ENCODE results near the gene ARHGEF16.

DNA sequence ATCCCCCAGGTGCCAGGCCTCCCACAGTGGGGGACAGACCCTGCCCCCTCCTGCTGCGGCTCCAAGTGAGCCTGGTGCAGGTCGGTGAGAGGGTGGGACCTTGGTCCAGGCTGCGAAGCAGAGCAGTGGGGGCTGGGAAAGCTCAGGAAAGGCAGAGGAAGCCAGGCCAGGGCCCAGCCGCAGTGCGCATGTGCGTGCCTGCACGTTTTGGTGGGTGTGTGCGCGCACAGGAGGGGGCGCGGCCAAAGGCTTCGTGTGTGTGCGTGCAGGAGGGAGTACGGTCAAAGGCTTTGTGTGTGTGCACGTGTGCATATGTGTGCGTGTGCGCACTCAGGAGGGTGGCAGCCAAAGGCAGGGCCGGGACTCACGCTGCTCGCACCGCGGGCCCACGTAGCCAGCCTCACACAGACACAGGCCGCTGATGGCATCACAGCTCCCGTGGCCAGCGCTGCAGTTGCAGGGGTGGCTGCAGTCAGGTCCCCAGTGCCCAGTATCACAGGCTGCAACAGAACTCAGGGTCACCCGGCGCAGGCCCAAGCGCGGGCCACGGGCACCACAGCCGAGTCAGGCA is 45.9 kb downstream of the ARHGEF16 start:
- TF ChIP-seq POLR2AphosphoS5 (IDR thresholded peaks at IDR 0.05; ENCODE audit: low read depth, low read length) = no peak
- TF ChIP-seq, protein P1, sequence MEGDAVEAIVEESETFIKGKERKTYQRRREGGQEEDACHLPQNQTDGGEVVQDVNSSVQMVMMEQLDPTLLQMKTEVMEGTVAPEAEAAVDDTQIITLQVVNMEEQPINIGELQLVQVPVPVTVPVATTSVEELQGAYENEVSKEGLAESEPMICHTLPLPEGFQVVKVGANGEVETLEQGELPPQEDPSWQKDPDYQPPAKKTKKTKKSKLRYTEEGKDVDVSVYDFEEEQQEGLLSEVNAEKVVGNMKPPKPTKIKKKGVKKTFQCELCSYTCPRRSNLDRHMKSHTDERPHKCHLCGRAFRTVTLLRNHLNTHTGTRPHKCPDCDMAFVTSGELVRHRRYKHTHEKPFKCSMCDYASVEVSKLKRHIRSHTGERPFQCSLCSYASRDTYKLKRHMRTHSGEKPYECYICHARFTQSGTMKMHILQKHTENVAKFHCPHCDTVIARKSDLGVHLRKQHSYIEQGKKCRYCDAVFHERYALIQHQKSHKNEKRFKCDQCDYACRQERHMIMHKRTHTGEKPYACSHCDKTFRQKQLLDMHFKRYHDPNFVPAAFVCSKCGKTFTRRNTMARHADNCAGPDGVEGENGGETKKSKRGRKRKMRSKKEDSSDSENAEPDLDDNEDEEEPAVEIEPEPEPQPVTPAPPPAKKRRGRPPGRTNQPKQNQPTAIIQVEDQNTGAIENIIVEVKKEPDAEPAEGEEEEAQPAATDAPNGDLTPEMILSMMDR (IDR thresholded peaks at IDR 0.05) = no peak
- TF ChIP-seq, protein P2, sequence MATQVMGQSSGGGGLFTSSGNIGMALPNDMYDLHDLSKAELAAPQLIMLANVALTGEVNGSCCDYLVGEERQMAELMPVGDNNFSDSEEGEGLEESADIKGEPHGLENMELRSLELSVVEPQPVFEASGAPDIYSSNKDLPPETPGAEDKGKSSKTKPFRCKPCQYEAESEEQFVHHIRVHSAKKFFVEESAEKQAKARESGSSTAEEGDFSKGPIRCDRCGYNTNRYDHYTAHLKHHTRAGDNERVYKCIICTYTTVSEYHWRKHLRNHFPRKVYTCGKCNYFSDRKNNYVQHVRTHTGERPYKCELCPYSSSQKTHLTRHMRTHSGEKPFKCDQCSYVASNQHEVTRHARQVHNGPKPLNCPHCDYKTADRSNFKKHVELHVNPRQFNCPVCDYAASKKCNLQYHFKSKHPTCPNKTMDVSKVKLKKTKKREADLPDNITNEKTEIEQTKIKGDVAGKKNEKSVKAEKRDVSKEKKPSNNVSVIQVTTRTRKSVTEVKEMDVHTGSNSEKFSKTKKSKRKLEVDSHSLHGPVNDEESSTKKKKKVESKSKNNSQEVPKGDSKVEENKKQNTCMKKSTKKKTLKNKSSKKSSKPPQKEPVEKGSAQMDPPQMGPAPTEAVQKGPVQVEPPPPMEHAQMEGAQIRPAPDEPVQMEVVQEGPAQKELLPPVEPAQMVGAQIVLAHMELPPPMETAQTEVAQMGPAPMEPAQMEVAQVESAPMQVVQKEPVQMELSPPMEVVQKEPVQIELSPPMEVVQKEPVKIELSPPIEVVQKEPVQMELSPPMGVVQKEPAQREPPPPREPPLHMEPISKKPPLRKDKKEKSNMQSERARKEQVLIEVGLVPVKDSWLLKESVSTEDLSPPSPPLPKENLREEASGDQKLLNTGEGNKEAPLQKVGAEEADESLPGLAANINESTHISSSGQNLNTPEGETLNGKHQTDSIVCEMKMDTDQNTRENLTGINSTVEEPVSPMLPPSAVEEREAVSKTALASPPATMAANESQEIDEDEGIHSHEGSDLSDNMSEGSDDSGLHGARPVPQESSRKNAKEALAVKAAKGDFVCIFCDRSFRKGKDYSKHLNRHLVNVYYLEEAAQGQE (IDR thresholded peaks at IDR 0.05; ENCODE audit: insufficient read depth in 1 of 2, low read depth in 2 of 2, low read length in 1 of 2) = no peak
